ENCODE measurements around the gene PRTN3.

PRTN3 gene

GRCh38 chr19:892894-893689, 52.3 kb downstream of the PRTN3 start, which contains the start of the genes MED16 and RNU6-9:
Gene MED16, minus strand, starts transcription at chr19:893187. Its CDS starts 2,056 bp downstream, at chr19:891131.
Gene RNU6-9, plus strand, starts transcription at chr19:893484.
- TF ChIP-seq, protein P1, sequence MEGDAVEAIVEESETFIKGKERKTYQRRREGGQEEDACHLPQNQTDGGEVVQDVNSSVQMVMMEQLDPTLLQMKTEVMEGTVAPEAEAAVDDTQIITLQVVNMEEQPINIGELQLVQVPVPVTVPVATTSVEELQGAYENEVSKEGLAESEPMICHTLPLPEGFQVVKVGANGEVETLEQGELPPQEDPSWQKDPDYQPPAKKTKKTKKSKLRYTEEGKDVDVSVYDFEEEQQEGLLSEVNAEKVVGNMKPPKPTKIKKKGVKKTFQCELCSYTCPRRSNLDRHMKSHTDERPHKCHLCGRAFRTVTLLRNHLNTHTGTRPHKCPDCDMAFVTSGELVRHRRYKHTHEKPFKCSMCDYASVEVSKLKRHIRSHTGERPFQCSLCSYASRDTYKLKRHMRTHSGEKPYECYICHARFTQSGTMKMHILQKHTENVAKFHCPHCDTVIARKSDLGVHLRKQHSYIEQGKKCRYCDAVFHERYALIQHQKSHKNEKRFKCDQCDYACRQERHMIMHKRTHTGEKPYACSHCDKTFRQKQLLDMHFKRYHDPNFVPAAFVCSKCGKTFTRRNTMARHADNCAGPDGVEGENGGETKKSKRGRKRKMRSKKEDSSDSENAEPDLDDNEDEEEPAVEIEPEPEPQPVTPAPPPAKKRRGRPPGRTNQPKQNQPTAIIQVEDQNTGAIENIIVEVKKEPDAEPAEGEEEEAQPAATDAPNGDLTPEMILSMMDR (IDR thresholded peaks at IDR 0.05; ENCODE audit: poor library complexity, severe bottlenecking): no peak
- Histone ChIP-seq H3K4me1 (ENCODE audit: insufficient read depth, poor library complexity, severe bottlenecking) (no peaks in the 10 kb centered on the region), H3K36me3 (ENCODE audit: low read depth) (peaks cover 13% of the 10 kb centered on the region), H3K27me3 (ENCODE audit: insufficient read depth, poor library complexity, severe bottlenecking) (no peaks in the 10 kb centered on the region), H3K4me3 (ENCODE audit: severe bottlenecking) (peak within 1 kb of the TSS; percentile 66), H3K27ac (ENCODE audit: poor library complexity, severe bottlenecking) (peak within 1 kb of the TSS; percentile 74), H3K9me3 (ENCODE audit: severe bottlenecking) (no peaks in the 10 kb centered on the region)
- DNase-seq (ENCODE audit: low spot score) (peak; percentile 88), ATAC-seq (ENCODE audit: low read depth) (peak; percentile 89)

DNA sequence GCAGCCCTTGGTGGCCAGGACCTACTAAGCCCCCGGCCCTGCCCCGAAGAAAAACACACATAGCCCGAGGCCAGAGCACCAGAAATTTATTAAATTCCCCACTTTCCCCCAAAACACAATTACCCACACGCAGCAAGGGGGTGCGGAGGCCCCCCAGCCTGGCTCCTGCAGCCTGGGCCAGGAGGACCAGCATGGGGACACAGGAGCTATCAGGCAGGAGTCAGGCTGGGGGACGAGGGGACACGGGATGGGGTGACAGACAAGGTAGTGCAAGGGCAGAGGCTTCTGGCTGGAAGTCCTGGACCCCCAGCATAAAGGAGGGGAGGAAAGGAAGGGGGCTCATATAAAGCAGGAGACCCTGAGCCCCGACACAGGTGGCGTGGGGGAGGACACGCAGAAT, 55.6 kb downstream of the PRTN3 start:
- no peak overlapping the region for H3K27ac ChIP-seq (ENCODE audit: poor library complexity, severe bottlenecking)
- no peak overlapping the region for H3K4me3 ChIP-seq (ENCODE audit: severe bottlenecking)
- H3K27me3 ChIP-seq (ENCODE audit: insufficient read depth, poor library complexity, severe bottlenecking): no peaks in the 10 kb centered on the region
- no peaks in the 10 kb centered on the region for H3K9me3 ChIP-seq (ENCODE audit: severe bottlenecking)
- DNase-seq (ENCODE audit: low spot score) (peak; percentile 40), ATAC-seq (ENCODE audit: low read depth) (no peak)
- H3K4me1 ChIP-seq (ENCODE audit: insufficient read depth, poor library complexity, severe bottlenecking): no peaks in the 10 kb centered on the region
- H3K36me3 ChIP-seq (ENCODE audit: low read depth): peaks cover 14% of the 10 kb centered on the region
- TF ChIP-seq, protein P1 (IDR thresholded peaks at IDR 0.05; ENCODE audit: poor library complexity, severe bottlenecking): no peak

GRCh38 chr19:896999-897398, 56.2 kb downstream of the PRTN3 start:
- no peak overlapping the region for H3K27ac ChIP-seq (ENCODE audit: poor library complexity, severe bottlenecking)
- no peaks in the 10 kb centered on the region for H3K9me3 ChIP-seq (ENCODE audit: severe bottlenecking)
- no peaks in the 10 kb centered on the region for H3K27me3 ChIP-seq (ENCODE audit: insufficient read depth, poor library complexity, severe bottlenecking)
- H3K4me1 ChIP-seq (ENCODE audit: insufficient read depth, poor library complexity, severe bottlenecking): no peaks in the 10 kb centered on the region
- no peak for DNase-seq (ENCODE audit: low spot score)
- H3K4me3 ChIP-seq (ENCODE audit: severe bottlenecking): no peak overlapping the region
- peaks cover 18% of the 10 kb centered on the region for H3K36me3 ChIP-seq (ENCODE audit: low read depth)
- ATAC-seq (ENCODE audit: low read depth): no peak
- TF ChIP-seq, protein P1 (IDR thresholded peaks at IDR 0.05; ENCODE audit: poor library complexity, severe bottlenecking): no peak

DNA sequence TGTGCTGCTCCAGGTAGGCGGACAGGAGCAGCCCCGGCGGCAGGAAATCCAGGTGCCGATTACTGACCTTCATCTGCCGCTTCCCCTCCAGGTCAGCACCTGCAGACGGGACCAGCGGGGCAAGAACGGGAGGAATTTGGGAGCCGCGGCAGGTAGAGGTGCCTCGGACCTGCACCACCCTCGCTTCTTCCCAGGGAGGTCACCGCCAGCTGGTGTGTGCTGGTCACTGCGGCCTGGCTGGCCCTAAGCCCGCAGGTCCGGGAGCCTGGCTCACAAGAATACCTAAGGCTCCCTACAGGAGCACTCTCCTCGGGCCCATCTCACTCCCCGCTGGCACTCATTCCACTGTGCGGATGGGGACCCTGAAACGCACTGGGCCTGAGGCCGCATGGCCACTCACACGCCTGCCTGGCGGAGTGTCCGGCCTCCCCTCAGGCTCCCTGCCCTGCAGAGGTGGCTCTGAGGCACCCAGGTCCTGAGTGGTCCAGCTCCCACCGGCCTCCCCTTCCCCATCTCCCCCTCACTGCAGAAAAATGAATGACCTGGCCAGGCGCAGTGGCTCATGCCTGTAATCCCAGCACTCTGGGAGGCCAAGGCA, 56.7 kb downstream of the PRTN3 start:
- H3K27me3 ChIP-seq (ENCODE audit: insufficient read depth, poor library complexity, severe bottlenecking): no peaks in the 10 kb centered on the region
- peaks cover 21% of the 10 kb centered on the region for H3K36me3 ChIP-seq (ENCODE audit: low read depth)
- no peaks in the 10 kb centered on the region for H3K4me1 ChIP-seq (ENCODE audit: insufficient read depth, poor library complexity, severe bottlenecking)
- H3K9me3 ChIP-seq (ENCODE audit: severe bottlenecking): no peaks in the 10 kb centered on the region
- no peak overlapping the region for H3K4me3 ChIP-seq (ENCODE audit: severe bottlenecking)
- TF ChIP-seq, protein P1 (IDR thresholded peaks at IDR 0.05; ENCODE audit: poor library complexity, severe bottlenecking): no peak
- H3K27ac ChIP-seq (ENCODE audit: poor library complexity, severe bottlenecking): no peak overlapping the region
- no peak for ATAC-seq (ENCODE audit: low read depth)
- DNase-seq (ENCODE audit: low spot score): peak; percentile 52

Data from RWPE2 (cell line).